BJ (cell line): ENCODE measurements around the gene FUT7. TPM values are rescaled to one million over a fixed set of nuclear protein-coding genes. Genes with fewer than 3 reads are reported as not detected.

Experiments used
- CTCF ChIA-PET: fragments of 350-600 bp; formaldehyde crosslinking; extraction: SDS; loops from one replicate; lab custom pipeline; 2021; ENCODE audit warnings: antibody characterized with exemption, inconsistent platforms; lab: Yijun Ruan, JAX
- POLR2A ChIA-PET: fragments of 300-600 bp; sonication (Branson Sonifier 250); formaldehyde crosslinking; extraction: SDS; loops from one replicate; lab custom pipeline; 2021; ENCODE audit warnings: antibody characterized with exemption; lab: Charles Lee
- DNase-seq: peaks from one replicate; pipeline ENCODE4 v3.0.0-alpha.2; 2011; ENCODE audit warnings: low read depth
- H3K27me3 ChIP-seq: 2 replicates; pipeline ENCODE4 v1.6.0; 2011; ENCODE audit warnings: low read length; ENCODE audit not compliant: control insufficient read depth, insufficient read depth
- H3K36me3 ChIP-seq: 2 replicates; pipeline ENCODE4 v1.5.1; 2011; ENCODE audit warnings: low read length; ENCODE audit not compliant: control insufficient read depth, insufficient read depth
- H3K4me3 ChIP-seq: 2 replicates; pipeline ENCODE4 v1.5.1; 2011; ENCODE audit warnings: low read depth, mild to moderate bottlenecking, control low read depth, low read length
- polyA plus RNA-seq: library from polyadenylated mRNA; depleted of rRNA; stranded (reverse); fragments of >200 nt; gene quantifications from 2 replicates; pipeline ENCODE4 v1.2.3, GENCODE V29; 2011
- TF ChIP-seq, protein P1 (sequence below): IDR thresholded peaks from 2 replicates; pipeline ENCODE4 v1.5.1; 2011; ENCODE audit warnings: low read depth, mild to moderate bottlenecking, control low read depth, inconsistent platforms, low read length, moderate library complexity; ENCODE audit not compliant: insufficient read depth

Gene FUT7
- polyA plus RNA-seq, 1 experiment, result not detected

- TF ChIP-seq, protein P1, sequence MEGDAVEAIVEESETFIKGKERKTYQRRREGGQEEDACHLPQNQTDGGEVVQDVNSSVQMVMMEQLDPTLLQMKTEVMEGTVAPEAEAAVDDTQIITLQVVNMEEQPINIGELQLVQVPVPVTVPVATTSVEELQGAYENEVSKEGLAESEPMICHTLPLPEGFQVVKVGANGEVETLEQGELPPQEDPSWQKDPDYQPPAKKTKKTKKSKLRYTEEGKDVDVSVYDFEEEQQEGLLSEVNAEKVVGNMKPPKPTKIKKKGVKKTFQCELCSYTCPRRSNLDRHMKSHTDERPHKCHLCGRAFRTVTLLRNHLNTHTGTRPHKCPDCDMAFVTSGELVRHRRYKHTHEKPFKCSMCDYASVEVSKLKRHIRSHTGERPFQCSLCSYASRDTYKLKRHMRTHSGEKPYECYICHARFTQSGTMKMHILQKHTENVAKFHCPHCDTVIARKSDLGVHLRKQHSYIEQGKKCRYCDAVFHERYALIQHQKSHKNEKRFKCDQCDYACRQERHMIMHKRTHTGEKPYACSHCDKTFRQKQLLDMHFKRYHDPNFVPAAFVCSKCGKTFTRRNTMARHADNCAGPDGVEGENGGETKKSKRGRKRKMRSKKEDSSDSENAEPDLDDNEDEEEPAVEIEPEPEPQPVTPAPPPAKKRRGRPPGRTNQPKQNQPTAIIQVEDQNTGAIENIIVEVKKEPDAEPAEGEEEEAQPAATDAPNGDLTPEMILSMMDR, result no peak
- Histone ChIP-seq H3K4me3 (no peak overlapping the region), H3K27me3 (no peaks in the 10 kb centered on the region), H3K36me3 (peaks cover 22% of the 10 kb centered on the region)
- POLR2A ChIA-PET, result no interaction called here
- CTCF ChIA-PET, result interaction anchor here (1.2 kb wide), 1 partner anchor 9 kb away, joined by 3 read pairs; no protein-coding TSS in a partner anchor
- no peak for DNase-seq
Observed at GRCh38 chr9:137016436-137016835, 15.5 kb downstream of the FUT7 start.

- POLR2A ChIA-PET, result no interaction called here
- no peaks in the 10 kb centered on the region for H3K27me3 ChIP-seq
- no peak overlapping the region for H3K4me3 ChIP-seq
- TF ChIP-seq, protein P1, result no peak
- CTCF ChIA-PET, result interaction anchor here (2.6 kb wide), 1 partner anchor 13 kb away, joined by 13 read pairs; no protein-coding TSS in a partner anchor
- no peak for DNase-seq
- peaks cover 21% of the 10 kb centered on the region for H3K36me3 ChIP-seq
Observed at GRCh38 chr9:137015976-137016375, 15.9 kb downstream of the FUT7 start.

DNA sequence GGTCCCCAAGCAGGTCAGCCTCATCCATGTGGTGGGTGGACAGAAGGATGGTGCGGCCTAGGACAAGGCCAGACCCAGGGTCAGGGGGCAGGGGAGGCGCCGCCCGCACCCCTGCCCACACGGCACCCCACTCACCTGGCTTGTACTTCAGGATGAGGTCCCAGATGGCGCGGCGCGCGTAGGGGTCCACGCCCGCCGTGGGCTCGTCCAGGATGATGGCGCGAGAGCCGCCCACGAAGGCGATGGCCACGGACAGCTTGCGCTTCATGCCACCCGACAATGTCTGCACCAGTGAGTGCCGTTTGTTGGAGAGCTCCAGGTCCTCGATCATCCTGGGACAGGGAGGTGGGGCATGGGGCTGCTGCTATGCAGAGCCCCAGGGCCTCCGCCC lies 16.4 kb downstream of the FUT7 start:
- Histone ChIP-seq H3K4me3 (no peak overlapping the region), H3K36me3 (peaks cover 22% of the 10 kb centered on the region), H3K27me3 (no peaks in the 10 kb centered on the region)
- POLR2A ChIA-PET, result no interaction called here
- no peak for DNase-seq
- CTCF ChIA-PET, result interaction anchor here (1.4 to 2.6 kb wide), 2 partner anchors 14 to 20 kb away, joined by 4 to 13 read pairs; no protein-coding TSS in a partner anchor
- TF ChIP-seq, protein P1, result no peak

DNA sequence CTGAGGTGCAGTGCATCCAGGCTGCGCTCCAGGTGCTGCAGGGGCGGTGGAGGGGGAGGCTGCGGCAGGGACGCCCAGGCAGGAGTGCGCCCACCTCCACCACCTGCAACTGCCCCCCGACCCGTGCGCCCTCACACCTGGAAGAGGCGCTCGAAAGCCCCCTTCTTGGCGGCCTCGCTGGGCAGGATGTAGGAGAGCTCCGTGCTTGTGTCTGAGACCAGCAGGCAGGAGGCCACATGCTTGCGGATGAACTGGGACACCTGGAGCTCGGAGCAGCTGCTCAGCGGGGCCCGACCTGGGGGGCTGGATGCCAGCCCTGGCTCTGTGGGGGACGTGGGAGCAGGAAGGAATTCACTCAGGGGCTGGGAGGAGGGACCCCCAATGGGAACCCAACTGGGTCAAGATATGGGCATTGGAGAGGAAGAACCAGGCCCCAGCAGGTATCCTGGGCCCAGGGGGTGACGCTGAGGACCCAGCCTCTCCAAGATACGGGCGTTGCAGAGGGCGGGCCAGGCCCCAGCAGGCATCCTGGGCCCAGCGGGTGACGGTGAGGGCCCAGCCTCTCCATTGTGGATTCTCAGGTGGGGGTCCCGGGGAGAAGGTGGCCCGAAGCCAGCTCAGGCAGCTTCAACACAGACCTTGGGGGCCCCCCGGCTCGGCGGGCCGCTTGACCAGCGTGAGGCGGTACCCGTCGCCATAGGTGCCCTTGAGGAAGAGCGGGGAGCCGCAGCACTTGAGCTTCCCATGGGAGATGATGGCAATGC lies 16.9 kb downstream of the FUT7 start:
- TF ChIP-seq, protein P1, result no peak
- no peak for DNase-seq
- H3K27me3 ChIP-seq, result no peaks in the 10 kb centered on the region
- no peak overlapping the region for H3K4me3 ChIP-seq
- ChIA-PET POLR2A (no interaction called here), CTCF (interaction anchor here (0.7 to 2.6 kb wide), 3 partner anchors 14 to 51 kb away, joined by 3 to 13 read pairs (median 4); no protein-coding TSS in a partner anchor)
- H3K36me3 ChIP-seq, result peaks cover 22% of the 10 kb centered on the region

- CTCF ChIA-PET, result interaction anchor here (0.7 to 2.6 kb wide), 4 partner anchors 15 to 66 kb away, joined by 3 to 13 read pairs (median 4); no protein-coding TSS in a partner anchor
Observed at GRCh38 chr9:137014166-137014565, 17.7 kb downstream of the FUT7 start.

More at GRCh38 chr9:137014166-137014565, 17.7 kb downstream of the FUT7 start:
- TF ChIP-seq, protein P1, result no peak
- POLR2A ChIA-PET, result no interaction called here
- no peak overlapping the region for H3K4me3 ChIP-seq
- H3K36me3 ChIP-seq, result peaks cover 24% of the 10 kb centered on the region
- DNase-seq, result no peak
- no peaks in the 10 kb centered on the region for H3K27me3 ChIP-seq
